ENCODE results near the gene CATSPERB. TPM values are rescaled to one million over a fixed set of nuclear protein-coding genes. Genes with fewer than 3 reads are reported as not detected.

The CATSPERB gene
- polyA plus RNA-seq, 4 donors, result 0.89 to 0.92 (median 0.92) TPM; not detected in 1

Other genes starting within 250 kb of the CATSPERB start
- gene PPP4R3A, start 221.8 kb downstream of the CATSPERB start, polyA plus RNA-seq, result 100 to 1,000 TPM in 1 of 4 donors, 10 to 100 TPM in 3; 55.9 to 103 (median 68.0) TPM
- gene TC2N, start 135.4 kb upstream of the CATSPERB start, polyA plus RNA-seq, result 10 to 100 TPM; 12.4 to 31.7 (median 20.4) TPM
- gene FBLN5, start 215.6 kb upstream of the CATSPERB start, polyA plus RNA-seq, result 10 to 100 TPM in 3 of 4 donors, 1 to 10 TPM in 1; 2.0 to 88.3 (median 22.9) TPM

Data from small intestine (tissue), 4 donors.